Astrocyte (in vitro differentiated cells and primary cell): ENCODE measurements around the gene GSG1L. TPM values are rescaled to one million over a fixed set of nuclear protein-coding genes. Genes with fewer than 3 reads are reported as not detected.
"Not testable (repeated sequence)": the region's sequence is repeated elsewhere in the genome, so short reads cannot be mapped to it uniquely, and the experiment has no call there.

ENCODE experiments used
- DNase-seq: peaks from one replicate; pipeline ENCODE4 v3.0.0-alpha.2; 2010; ENCODE audit warnings: low read depth
- FAIRE-seq: peaks from 2 replicates; lab custom pipeline; 2011; peaks lifted over from hg19 to GRCh38; lab: Jason Lieb, UNC
- H2AFZ ChIP-seq: 2 replicates; pipeline ENCODE4 v1.6.0; 2012; ENCODE audit warnings: low read depth, low read length, inconsistent platforms
- H3K27ac ChIP-seq: 2 replicates; pipeline ENCODE4 v1.5.1; 2011; ENCODE audit warnings: low read depth, low read length, inconsistent platforms
- H3K27me3 ChIP-seq: 2 replicates; pipeline ENCODE4 v1.6.0; 2011; ENCODE audit warnings: low read length, inconsistent platforms; ENCODE audit not compliant: insufficient read depth
- H3K36me3 ChIP-seq: 2 replicates; pipeline ENCODE4 v1.5.1; 2011; ENCODE audit warnings: low read length, inconsistent platforms; ENCODE audit not compliant: insufficient read depth
- H3K4me1 ChIP-seq: 2 replicates; pipeline ENCODE4 v1.5.1; 2011; ENCODE audit warnings: low read length, inconsistent platforms; ENCODE audit not compliant: insufficient read depth
- H3K4me2 ChIP-seq: 2 replicates; pipeline ENCODE4 v1.6.0; 2012; ENCODE audit warnings: low read length, inconsistent platforms
- H3K4me3 ChIP-seq: 2 replicates; pipeline ENCODE4 v1.5.1; 2011; ENCODE audit warnings: low read depth, mild to moderate bottlenecking, low read length, inconsistent platforms; ENCODE audit not compliant: insufficient read depth
- H3K79me2 ChIP-seq: 2 replicates; pipeline ENCODE4 v1.6.0; 2012; ENCODE audit warnings: mild to moderate bottlenecking, low read length, inconsistent platforms; ENCODE audit not compliant: insufficient read depth
- H3K9ac ChIP-seq: 2 replicates; pipeline ENCODE4 v1.6.0; 2012; ENCODE audit warnings: mild to moderate bottlenecking, low read length, inconsistent platforms
- H3K9me3 ChIP-seq: 2 replicates; pipeline ENCODE4 v1.5.1; 2012; ENCODE audit warnings: low read depth, mild to moderate bottlenecking, low read length, inconsistent platforms; ENCODE audit not compliant: insufficient read depth
- H4K20me1 ChIP-seq: 2 replicates; pipeline ENCODE4 v1.6.0; 2012; ENCODE audit warnings: low read length, inconsistent platforms; ENCODE audit not compliant: insufficient read depth
- H3K27ac Mint-ChIP-seq: one replicate; pipeline ENCODE4 v1.8.0; 2021; ENCODE audit warnings: mild to moderate bottlenecking, mixed read lengths; ENCODE audit not compliant: unreplicated experiment
- H3K27me3 Mint-ChIP-seq: one replicate; pipeline ENCODE4 v1.8.0; 2021; ENCODE audit warnings: low read depth, mixed read lengths; ENCODE audit not compliant: unreplicated experiment
- H3K36me3 Mint-ChIP-seq: one replicate; pipeline ENCODE4 v1.8.0; 2021; ENCODE audit warnings: low read depth, mixed read lengths; ENCODE audit not compliant: unreplicated experiment
- H3K4me1 Mint-ChIP-seq: one replicate; pipeline ENCODE4 v1.8.0; 2021; ENCODE audit warnings: low read depth, mixed read lengths; ENCODE audit not compliant: unreplicated experiment
- H3K4me3 Mint-ChIP-seq: one replicate; pipeline ENCODE4 v1.8.0; 2021; ENCODE audit warnings: mild to moderate bottlenecking, moderate library complexity, mixed read lengths; ENCODE audit not compliant: unreplicated experiment
- H3K9me3 Mint-ChIP-seq: one replicate; pipeline ENCODE4 v1.8.0; 2021; ENCODE audit warnings: mild to moderate bottlenecking, mixed read lengths; ENCODE audit not compliant: unreplicated experiment
- CTCF ChIP-seq: IDR thresholded peaks from 2 replicates; pipeline ENCODE4 v1.5.1; 2011; ENCODE audit warnings: low read depth, mild to moderate bottlenecking, inconsistent platforms, low read length, moderate library complexity; ENCODE audit not compliant: insufficient read depth
- EZH2 ChIP-seq: IDR thresholded peaks from 2 replicates; pipeline ENCODE4 v1.6.1; 2012; ENCODE audit warnings: mild to moderate bottlenecking, low read length, inconsistent platforms; ENCODE audit not compliant: insufficient read depth
- total RNA-seq: library from RNA; stranded (reverse); gene quantifications from 2 replicates; pipeline ENCODE4 v1.2.1, GENCODE V29; 2021

Gene GSG1L
- total RNA-seq, 1 donor from 2014 or later, result not detected

DNA sequence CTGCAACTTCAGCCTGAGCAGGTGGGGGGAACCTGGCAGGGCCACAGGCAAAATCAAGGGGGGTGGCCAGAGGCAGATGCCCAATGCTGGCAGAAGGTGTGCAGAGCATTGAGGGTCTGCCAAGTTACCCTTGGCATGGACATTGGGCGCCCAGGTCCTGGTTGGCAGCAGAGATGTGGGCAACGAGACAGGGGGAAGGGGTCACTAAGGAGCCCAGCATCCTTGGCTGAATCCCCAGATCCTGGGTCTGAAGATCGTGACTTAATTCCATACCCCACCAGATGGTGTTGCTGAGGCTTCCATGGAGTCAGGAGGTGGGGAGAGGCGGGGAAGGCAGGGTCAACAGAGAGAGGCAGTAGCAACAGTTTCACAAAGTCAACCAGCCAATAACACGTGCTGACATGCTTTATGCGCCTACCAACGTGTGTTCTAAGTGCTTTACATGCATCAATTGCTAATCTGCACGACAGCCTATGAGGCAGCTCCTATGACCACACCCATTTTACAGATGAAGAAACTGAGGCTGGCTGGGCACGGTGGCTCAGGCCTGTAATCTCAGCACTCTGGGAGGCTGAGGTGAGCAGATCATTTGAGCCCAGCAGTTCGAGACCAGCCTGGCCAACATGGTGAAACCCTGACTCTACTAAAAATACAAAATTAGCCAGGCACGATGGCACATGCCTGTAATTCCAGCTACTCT lies 83.3 kb downstream of the GSG1L start:
- TF ChIP-seq CTCF, result no peak
- TF ChIP-seq EZH2, result no peak
- H3K36me3 Mint-ChIP-seq, result no peaks in the 10 kb centered on the region
- no peak for FAIRE-seq
- H3K4me2 ChIP-seq, result no peak overlapping the region
- H3K27ac Mint-ChIP-seq, result no peak overlapping the region
- no peaks in the 10 kb centered on the region for H4K20me1 ChIP-seq
- H3K4me1 ChIP-seq, result no peaks in the 10 kb centered on the region
- no peaks in the 10 kb centered on the region for H3K79me2 ChIP-seq
- no peaks in the 10 kb centered on the region for H3K36me3 ChIP-seq
- no peak overlapping the region for H3K4me3 Mint-ChIP-seq
- no peak for DNase-seq
- H3K27me3 Mint-ChIP-seq, result peaks cover 52% of the 10 kb centered on the region
- no peak overlapping the region for H3K4me3 ChIP-seq
- no peak overlapping the region for H2AFZ ChIP-seq
- peaks cover 8% of the 10 kb centered on the region for H3K9me3 Mint-ChIP-seq
- H3K27me3 ChIP-seq, result peaks cover 4% of the 10 kb centered on the region
- no peak overlapping the region for H3K27ac ChIP-seq
- H3K4me1 Mint-ChIP-seq, result no peaks in the 10 kb centered on the region
- H3K9me3 ChIP-seq, result no peaks in the 10 kb centered on the region
- no peak overlapping the region for H3K9ac ChIP-seq

GRCh38 chr16:27979668-27980067 lies 83.8 kb downstream of the GSG1L start:
- not testable (repeated sequence) for H3K27ac Mint-ChIP-seq, DNase-seq, H3K9ac ChIP-seq, H2AFZ ChIP-seq, H3K4me3 Mint-ChIP-seq, H3K4me2 ChIP-seq, H3K79me2 ChIP-seq, H3K27me3 ChIP-seq, H4K20me1 ChIP-seq, H3K4me1 ChIP-seq, H3K36me3 Mint-ChIP-seq, H3K36me3 ChIP-seq, H3K9me3 ChIP-seq, H3K4me3 ChIP-seq, H3K27ac ChIP-seq, FAIRE-seq, H3K9me3 Mint-ChIP-seq, H3K4me1 Mint-ChIP-seq
- peaks cover 52% of the 10 kb centered on the region for H3K27me3 Mint-ChIP-seq

GRCh38 chr16:27978876-27979275 lies 84.6 kb downstream of the GSG1L start:
- peaks cover 4% of the 10 kb centered on the region for H3K27me3 ChIP-seq
- H3K27ac ChIP-seq, result no peak overlapping the region
- no peaks in the 10 kb centered on the region for H4K20me1 ChIP-seq
- no peaks in the 10 kb centered on the region for H3K9me3 ChIP-seq
- no peak overlapping the region for H2AFZ ChIP-seq
- no peaks in the 10 kb centered on the region for H3K36me3 ChIP-seq
- H3K9ac ChIP-seq, result no peak overlapping the region
- no peaks in the 10 kb centered on the region for H3K4me1 Mint-ChIP-seq
- peaks cover 10% of the 10 kb centered on the region for H3K9me3 Mint-ChIP-seq
- H3K79me2 ChIP-seq, result no peaks in the 10 kb centered on the region
- no peak overlapping the region for H3K4me3 ChIP-seq
- no peak for FAIRE-seq
- no peaks in the 10 kb centered on the region for H3K36me3 Mint-ChIP-seq
- TF ChIP-seq CTCF, result no peak
- TF ChIP-seq EZH2, result no peak
- no peaks in the 10 kb centered on the region for H3K4me1 ChIP-seq
- no peak overlapping the region for H3K27ac Mint-ChIP-seq
- no peak for DNase-seq
- no peak overlapping the region for H3K4me3 Mint-ChIP-seq
- H3K27me3 Mint-ChIP-seq, result peaks cover 59% of the 10 kb centered on the region
- H3K4me2 ChIP-seq, result no peak overlapping the region
